HG02885 (cell line): ENCODE results near the gene OSBP2.
"Not testable (repeated sequence)": the region's sequence is repeated elsewhere in the genome, so short reads cannot be mapped to it uniquely, and the experiment has no call there.

Experiments
- ATAC-seq: cut with Tn5 transposase; IDR thresholded peaks from one replicate; pipeline ENCODE4 v1.9.1; 2021; ENCODE audit warnings: mild to moderate bottlenecking; ENCODE audit not compliant: unreplicated experiment, poor library complexity

The OSBP2 gene

DNA sequence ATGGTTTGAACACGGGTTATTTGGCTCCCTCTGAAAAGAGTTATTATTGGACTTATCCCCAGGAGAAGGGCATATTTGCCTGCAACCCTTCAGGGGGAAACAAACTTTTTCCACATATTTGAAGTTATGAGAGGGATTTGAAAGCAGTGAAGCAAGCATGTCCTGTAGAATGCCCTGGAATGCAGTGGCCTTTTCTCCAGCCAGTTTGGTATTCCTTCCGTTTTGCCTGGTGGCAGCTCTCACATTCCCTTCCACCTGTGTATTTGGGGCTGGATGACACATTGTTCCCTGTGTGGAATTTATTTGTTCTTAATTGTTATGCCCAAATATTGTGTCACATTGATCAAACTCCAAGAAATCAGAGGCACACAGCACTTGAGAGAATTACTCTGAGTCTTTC is 59.0 kb downstream of the OSBP2 start:
- no peak for ATAC-seq

DNA sequence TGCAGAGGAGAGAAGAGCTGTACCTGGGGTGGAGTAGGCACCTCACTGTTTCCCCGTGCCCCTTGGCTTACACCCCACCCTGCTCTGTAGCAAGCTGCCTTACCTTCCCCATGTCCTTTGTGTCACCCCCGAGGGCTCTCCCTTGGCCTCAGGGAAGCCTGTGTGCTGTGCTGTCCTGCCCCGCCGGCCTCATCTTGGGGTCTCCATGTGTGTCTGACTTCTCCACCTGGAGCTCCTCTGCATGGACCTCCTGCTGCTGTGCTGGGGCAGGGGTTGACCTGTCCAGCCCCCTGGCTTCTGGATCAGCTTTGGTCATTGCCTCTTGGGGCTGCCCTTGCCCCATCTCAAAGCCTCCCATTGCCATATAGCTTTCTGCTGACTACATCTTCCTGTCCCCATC is 59.8 kb downstream of the OSBP2 start:
- ATAC-seq: no peak

DNA sequence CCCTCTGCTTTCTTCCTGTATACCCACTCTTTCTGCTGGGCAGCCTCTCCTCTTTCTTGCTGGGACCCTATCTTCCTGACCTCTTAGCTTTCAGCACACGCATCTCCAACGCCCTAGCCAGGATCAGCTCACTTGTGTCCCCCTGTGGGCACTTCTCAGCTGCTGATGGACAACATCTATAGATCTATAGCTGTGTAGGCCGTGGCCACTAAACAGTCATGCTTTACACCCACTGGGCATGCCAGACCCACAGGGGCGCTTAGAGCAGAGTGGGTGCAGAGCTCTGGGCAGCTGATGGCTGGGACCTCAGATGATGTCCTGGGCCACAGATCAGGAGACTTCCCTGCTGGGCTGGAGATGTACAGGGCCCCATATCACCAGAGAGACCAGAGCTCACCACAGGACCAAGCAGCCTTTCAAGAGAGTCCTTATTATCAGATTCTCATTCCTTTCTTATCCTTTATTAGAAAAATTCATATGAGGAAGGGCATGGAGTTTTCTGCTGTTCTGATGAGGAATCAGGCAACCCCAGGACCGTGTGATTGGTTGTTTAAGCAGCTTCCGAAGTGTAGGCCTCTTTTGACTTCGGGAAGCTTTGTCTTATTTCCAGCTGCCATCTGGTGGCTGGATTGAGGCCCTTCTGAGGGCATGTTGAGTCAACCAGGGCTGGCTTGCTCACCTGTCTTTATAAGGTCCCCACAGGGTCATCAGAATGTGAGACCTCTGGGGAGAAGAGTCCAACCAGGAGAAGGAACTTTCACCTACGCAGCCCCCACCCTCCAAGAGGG is 60.5 kb downstream of the OSBP2 start:
- peak; percentile 53 for ATAC-seq

DNA sequence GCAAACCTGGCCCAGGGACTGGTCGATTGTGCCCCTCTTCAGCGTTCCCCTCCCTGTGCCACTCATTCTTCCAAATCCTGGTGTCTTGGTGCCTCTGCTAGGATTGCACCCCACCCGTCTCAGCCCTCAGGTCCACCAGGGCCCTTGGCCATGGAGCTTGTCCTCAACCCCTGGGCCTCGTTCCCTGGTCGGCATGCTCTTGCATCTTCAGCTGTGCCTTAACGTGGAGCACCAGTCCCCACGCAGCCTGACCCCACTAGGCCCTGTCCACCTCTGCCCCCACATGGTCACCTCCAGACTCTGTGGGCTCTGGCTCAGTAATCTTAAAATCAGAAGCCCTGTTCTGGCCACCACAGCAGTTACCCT is 61.1 kb downstream of the OSBP2 start:
- ATAC-seq: no peak

DNA sequence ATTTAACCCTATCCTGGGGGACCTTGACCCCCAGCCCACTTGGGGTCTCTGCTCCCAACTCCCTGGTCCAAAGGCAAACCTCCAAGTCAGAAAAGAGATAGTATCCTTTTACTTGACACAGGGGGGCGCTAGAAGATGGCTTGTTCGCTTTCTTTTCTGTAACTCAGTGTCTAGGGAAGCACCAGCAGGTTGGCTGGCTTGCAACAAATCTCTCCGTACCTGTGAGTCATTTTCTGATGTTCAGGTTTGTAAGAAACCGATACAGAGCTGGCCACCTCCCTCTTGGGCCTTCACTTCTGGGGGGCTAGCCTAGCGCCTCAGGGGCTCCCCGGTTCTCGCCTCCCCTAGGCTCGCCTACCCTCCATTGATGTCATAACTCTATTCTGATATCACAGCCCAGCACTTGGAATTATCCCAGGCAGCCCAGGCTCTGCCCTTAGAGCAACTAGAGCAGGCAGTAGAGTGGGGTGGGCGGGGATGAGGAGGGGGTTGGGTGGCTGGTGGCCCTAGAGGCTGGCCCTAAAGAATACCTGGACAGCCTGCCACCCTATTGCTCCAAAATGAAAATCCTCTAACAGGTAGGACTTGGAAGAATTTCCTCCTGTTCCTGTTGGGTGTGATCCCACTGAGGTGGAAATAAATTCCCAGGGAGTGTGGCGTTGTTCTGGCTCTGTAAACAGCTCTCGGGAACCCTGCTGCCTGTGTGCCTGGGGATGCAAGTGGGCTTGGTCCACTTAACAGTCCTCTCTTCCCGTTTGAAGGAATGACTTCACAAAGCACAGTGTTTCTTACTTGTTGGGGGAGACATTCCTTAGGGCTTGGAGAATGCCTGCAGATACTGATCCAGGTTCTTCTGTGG is 69.4 kb downstream of the OSBP2 start:
- no peak for ATAC-seq

DNA sequence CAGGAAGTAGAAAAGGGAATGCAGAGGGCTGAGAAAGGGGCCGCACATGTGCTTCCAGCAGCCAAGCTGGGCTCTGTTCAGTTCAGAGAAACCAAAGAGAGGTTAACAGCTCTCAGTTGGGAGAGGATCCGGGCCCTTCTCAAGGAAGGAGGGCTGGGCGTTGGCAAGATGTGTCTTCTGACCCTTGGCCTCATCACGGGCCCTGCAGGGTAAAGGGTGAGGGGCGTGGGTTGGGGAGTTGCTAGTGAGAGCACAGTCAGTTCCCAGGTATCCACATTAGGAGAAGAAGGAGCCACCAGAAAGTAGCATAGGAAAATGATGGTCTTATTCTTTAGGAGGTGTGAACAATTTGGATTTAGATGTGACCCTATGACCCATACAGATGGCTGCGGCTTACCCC is 73.0 kb downstream of the OSBP2 start:
- ATAC-seq: no peak

DNA sequence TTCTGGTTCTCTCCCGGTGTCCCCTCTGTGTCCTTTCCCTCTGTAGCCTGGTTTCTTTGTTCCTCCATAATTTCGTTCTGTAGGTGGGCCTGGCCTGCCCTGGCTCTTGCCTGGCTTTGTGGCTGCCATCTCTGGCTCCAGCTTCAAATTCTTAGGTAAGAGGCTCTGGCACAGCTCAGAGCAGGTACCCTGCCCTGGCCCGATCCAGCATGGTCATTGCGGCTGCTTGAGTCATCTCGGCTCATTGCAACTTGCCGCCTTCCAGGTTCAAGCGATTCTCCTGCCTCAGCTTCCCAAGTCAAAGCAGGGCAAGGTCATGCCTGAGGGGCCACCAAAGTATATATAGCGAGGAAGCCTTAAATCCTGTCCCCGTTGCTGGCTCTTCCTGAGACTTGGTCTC is 76.0 kb downstream of the OSBP2 start:
- ATAC-seq: no peak

DNA sequence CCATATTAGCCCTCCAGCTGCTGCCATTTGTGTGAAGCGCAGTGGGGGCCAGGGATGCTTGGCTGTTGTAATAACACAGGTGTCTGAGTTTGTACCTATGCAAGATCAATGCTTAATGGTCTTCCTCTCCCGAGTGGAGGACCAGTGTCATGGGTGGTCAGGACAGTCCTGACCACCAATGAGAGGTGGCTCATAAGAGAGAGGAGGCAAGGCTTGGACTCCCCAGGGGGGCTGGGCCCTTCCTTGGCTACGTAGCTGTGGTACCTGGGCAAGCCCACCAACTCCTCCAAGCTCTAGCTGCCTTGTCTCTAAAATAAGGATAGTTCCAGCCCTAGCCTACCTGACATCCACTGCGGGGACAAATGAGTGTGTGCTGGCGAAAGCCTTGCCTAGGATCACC is 79.2 kb downstream of the OSBP2 start:
- no peak for ATAC-seq

DNA sequence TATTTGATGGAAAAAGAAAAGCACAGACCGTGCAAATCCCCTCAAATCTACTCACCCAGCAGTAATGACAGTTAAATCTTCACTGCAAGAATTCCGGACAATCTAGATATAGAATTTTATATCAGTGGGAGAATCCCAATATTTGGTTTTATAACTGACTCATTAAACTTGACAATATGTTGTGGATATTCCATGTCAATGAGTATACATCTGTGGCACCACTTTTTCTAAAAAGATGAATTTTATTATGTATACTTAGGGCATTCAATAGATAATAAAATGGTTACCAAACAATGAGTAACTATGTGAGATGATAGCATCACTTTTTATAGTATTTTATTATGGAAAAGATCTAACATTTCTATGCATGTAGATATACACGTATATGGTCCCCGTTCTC is 79.9 kb downstream of the OSBP2 start:
- ATAC-seq: no peak

DNA sequence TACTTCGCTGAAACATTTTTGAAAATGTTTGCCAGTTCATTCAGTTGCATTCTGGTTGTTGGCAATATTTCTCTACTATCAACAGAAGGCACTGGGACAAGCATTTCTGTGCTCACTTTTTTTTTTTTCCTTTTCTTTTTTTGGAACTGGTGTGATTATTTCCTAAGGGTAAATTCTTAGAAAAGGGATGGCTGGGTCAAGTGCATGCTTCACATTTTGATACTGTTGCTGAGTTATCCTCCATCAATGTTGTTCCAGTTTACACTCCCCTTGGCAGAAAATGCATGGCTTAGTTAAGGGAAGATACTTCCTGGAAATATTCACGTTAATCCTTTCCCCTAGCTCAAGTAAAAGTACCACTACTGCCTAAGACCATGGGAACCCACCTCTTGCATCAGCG is 81.8 kb downstream of the OSBP2 start:
- no peak for ATAC-seq

DNA sequence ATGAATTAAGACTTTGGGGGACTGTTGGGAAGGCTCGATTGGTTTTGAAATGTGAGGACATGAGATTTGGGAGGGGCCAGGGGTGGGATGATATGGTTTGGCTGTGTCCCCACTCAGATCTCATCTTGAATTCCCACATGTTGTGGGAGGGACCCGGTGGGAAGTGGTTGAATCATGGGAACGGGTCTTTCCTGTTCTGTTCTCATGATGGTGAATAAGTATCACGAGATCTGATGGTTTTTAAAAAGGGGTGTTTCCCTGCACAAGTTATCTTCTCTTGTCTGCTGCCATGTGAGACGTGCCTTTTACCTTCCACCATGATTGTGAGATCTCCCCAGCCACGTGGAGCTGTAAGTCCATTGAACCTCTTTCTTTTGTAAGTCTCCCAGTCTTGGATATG is 82.5 kb downstream of the OSBP2 start:
- ATAC-seq: not testable (repeated sequence)

DNA sequence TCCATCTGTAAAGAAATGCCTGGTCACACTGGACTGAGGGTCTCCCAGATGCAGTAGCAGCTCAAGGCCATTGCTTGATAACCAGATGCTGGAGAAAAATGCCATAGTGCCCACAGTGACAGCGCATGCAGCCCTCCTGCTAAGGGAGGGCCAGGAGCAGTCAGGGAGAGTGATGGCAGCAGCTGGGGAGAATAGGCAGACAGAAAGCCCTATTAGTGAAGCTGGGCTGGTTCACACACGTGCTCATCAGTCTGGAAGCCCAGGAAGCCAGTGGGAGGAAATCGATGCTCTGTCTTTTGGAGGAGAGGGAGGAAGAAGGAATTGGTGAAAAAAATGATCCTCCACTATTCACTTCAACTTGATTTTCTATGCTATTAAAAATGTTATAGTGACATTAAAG is 82.9 kb downstream of the OSBP2 start:
- no peak for ATAC-seq

DNA sequence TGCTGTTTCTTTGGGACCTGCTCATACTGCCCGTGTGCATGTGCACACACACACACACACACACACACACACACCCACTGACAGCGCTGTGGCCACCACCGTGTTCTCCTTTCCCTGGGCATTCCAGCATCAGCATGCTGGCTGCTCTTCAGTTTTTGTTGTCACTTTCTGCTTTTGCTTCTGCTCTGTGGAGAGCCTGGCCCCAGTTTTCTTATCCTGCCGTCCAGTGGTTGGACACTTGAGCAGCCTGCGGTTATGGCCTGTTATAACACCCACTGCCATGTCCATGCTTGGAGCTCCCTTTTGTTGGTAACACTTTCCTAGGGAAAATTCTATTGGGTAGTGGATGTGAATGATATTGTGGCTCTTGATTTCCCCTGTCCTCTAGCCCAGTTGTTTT is 83.6 kb downstream of the OSBP2 start:
- ATAC-seq: no peak

DNA sequence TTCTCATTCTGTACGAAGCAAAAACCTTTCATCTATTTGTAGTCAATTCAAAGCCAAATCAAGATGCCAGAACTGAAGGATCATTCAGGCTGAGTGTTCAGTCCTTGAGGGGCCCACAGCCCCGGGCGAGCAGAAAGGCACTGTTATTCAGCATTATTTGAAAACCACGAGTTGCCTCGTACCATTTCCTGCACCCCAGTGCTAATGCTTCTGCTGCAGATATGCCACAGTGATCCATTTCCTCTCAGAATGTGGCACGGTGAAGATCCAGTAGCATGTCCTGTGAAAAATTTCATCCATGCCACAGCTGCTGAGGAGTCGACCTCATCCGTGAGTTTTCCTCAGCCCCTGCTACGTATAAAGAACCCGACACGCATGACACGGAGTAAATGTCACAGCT is 85.4 kb downstream of the OSBP2 start:
- no peak for ATAC-seq

DNA sequence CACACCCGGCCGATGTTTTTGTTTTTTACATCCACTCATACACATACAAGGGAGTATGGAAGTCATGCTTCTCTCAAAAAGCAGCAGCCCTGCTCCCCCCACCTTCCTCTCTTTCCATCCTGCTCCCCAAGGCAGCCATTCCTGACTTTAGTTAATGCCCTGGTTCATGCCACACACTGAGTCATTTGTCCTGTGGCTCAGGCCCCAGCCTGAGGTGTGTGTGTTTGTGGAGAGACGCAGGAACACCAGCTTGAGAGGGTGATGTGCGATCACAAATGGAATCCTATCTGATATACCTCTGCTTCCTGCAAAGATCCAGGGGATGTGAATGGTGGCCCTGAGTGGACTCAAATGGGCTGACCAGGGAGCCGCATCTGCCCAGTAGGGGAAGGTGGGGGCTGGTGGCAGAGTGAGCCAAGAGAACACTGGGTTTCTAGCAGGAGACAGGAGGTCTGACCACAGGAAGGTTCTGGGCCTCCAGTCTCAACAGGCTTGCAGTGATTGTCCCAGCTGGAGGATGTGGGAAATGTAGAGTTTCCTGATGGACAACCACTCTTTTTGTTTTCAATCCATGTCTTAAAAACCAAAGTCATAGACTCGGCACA is 86.7 kb downstream of the OSBP2 start:
- no peak for ATAC-seq

DNA sequence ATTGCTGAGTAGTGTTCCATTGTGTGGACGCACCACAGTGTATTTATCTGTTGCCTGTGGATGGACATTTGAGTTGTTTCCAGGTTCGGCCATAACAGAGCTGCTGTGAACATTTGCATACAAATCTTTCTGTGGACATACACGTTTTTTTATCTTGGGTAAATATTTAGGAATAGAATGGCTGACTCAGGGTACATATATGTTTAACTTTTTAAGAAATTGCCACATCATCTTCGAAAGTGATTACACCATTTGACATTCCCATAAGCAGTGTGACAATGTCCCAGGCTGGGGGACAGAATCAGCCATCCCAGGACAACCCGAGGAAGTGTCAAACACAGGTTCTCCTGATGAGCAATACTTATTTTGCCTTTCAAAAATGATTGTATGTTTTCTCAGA is 87.9 kb downstream of the OSBP2 start:
- ATAC-seq: no peak

DNA sequence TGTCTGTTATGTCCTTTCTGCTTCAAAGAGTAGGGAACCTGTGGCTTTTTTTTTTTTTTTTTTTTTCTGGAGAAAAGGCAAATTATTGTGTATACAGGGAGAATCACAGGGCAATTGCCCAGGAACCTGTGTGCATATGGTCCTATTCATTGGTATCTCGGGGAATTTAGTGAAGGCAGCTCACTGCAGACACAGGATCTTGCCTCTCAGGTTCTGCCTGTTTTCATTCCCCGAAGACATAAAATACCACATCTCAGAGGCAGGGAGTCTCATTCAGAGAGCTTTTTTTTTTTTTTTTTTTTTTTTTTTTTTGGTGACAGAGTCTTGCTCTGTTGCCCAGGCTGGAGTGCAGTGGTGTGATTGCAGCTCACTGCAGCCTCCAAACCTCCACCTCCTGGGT is 88.3 kb downstream of the OSBP2 start:
- no peak for ATAC-seq

DNA sequence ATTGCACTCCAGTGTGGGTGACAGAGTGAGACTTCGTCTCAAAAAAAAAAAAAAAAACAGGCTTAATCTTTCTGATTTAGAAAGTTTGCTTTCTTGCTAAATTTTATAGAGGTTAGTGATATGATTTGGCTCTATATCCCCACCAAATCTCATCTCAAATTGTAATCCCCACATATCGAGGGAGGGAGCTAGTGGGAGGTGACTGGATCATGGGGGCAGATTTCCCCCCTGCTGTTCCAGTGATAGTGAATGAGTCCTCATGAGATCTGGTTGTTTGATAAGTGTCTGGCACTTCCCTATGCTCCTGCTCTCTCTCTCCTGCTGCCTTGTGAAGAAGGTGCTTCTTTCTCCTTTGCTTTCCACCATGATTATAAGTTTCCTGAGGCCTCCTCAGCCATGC is 90.9 kb downstream of the OSBP2 start:
- no peak for ATAC-seq

DNA sequence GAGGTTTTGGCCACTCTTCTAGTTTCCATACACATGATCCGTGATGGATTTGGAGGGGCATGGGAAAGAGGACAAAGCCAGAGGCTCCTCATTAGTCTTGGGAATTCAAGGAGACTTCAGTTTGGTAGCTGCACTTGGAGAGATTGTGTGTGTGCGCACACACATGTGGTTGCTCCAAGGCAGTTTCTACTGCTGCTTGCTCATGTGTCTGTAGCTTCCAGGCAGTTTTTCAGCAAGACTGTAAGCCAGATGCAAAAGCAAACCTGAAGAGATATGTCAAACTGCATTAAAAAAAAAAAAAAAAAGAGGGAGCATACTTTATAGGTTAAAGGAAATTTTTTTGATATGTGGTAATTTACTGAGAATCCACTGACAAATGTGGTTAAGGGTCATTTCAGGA is 95.7 kb downstream of the OSBP2 start:
- no peak for ATAC-seq

DNA sequence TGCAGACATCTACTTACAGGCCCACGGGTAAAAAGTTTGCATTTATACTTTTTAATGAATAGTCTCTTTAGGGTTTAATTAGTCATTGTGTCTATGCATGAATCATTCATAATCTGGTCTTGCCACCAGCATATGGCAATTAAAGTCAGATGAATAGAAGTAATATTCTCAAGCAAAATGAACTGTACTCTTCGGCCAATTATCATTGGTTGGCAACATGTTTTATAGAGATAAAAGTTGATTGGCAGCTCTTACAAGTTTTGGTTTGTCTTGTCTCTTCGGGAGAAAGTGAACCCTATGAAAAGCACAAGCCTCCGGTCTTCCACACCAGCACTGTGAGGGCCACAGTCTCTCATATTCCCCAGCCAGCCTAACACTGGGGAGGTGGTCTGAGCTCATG is 97.8 kb downstream of the OSBP2 start:
- no peak for ATAC-seq

DNA sequence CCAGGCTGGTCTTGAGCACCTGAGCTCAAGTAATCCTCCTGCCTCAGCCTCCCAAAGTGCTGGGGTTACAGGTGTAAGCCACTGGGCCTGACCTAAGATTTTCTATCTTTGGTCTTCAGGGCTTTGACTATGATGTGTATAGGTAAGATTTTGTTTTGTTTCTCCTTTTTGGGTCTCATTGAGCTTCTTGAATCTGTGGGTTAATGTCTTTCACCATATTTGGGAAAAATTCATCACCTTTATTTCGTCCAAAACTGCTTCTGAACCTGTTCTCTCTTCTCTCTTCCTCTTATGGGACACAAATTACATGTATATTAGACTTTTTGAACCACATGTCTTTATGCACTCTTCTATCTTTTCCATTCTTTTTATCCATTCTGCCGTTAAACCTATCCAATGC is 100.4 kb downstream of the OSBP2 start:
- ATAC-seq: no peak
